Measurements from ENCODE around the gene ABCB1. TPM values are rescaled to one million over a fixed set of nuclear protein-coding genes. Genes with fewer than 3 reads are reported as not detected.

ABCB1 gene
- polyA plus RNA-seq, 1 donor (not counting 4 experiments of a cell fraction or from before 2014, with no cell fraction given): 0.13 TPM

DNA sequence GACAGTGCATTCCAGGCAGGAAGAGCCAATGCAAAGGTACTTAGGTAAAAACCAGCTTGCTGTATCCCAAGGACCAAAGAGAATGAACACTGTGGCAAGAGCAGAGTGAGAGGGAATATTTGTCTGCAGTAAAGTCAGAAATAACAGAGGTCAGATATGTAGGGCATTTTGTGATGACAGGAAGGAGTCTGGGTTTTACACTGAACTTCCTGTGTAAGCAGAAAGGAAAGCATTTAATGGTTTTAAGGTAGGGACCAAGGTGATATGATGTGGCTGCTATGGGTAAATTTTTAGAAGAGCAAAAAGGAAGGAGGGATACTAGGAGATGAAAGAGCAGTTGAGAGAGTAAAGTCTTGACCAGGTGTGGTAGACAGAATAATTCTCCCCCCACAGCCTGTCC lies 10.1 kb downstream of the ABCB1 start:
- H4K20me1 ChIP-seq (ENCODE audit: control insufficient read depth, extremely low read depth, insufficient read depth, low read length): no peaks in the 10 kb centered on the region
- H3K27ac ChIP-seq (ENCODE audit: control insufficient read depth, insufficient read depth, low read length): no peak overlapping the region
- H3K9ac ChIP-seq (ENCODE audit: control insufficient read depth, extremely low read depth, insufficient read depth, low read length): no peak overlapping the region
- no peaks in the 10 kb centered on the region for H3K79me2 ChIP-seq (ENCODE audit: control insufficient read depth, insufficient read depth, low read length)
- no peaks in the 10 kb centered on the region for H3K4me1 ChIP-seq (ENCODE audit: control insufficient read depth, extremely low read depth, insufficient read depth, low read length)
- TF ChIP-seq, protein P1, sequence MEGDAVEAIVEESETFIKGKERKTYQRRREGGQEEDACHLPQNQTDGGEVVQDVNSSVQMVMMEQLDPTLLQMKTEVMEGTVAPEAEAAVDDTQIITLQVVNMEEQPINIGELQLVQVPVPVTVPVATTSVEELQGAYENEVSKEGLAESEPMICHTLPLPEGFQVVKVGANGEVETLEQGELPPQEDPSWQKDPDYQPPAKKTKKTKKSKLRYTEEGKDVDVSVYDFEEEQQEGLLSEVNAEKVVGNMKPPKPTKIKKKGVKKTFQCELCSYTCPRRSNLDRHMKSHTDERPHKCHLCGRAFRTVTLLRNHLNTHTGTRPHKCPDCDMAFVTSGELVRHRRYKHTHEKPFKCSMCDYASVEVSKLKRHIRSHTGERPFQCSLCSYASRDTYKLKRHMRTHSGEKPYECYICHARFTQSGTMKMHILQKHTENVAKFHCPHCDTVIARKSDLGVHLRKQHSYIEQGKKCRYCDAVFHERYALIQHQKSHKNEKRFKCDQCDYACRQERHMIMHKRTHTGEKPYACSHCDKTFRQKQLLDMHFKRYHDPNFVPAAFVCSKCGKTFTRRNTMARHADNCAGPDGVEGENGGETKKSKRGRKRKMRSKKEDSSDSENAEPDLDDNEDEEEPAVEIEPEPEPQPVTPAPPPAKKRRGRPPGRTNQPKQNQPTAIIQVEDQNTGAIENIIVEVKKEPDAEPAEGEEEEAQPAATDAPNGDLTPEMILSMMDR (optimal IDR thresholded peaks at IDR 0.05 in 1 of 3, IDR thresholded peaks at IDR 0.05 in 1 of 3, conservative IDR thresholded peaks at IDR 0.05 in 1 of 3; ENCODE audit: extremely low read depth in 1 of 3, insufficient read depth in 2 of 3, low read length in 3 of 3): no peak
- H3K4me3 ChIP-seq (ENCODE audit: control insufficient read depth in 2 of 3, extremely low read depth in 1 of 3, insufficient read depth in 2 of 3, low read depth in 1 of 3, low read length in 3 of 3): no peak overlapping the region
- H3K4me2 ChIP-seq (ENCODE audit: control insufficient read depth, extremely low read depth, insufficient read depth, low read depth, low read length): no peak overlapping the region
- no peak for DNase-seq (ENCODE audit: low read depth, low spot score)
- H3K9me1 ChIP-seq (ENCODE audit: control insufficient read depth, extremely low read depth, insufficient read depth, low read length): no peaks in the 10 kb centered on the region
- H3K36me3 ChIP-seq (ENCODE audit: control insufficient read depth in 2 of 2, extremely low read depth in 1 of 2, insufficient read depth in 2 of 2, low read length in 2 of 2): no peaks in the 10 kb centered on the region
- H3K9me3 ChIP-seq (ENCODE audit: control insufficient read depth, low read depth, low read length): no peaks in the 10 kb centered on the region
- no peak for FAIRE-seq
- no peaks in the 10 kb centered on the region for H3K27me3 ChIP-seq (ENCODE audit: control insufficient read depth, extremely low read depth, insufficient read depth, low read length)
- dilution Hi-C loops (cut with MboI; ENCODE audit: extremely low pct_ligation_motif_present, low sequenced_read_pairs): no loop called here
- no peak overlapping the region for H2AFZ ChIP-seq (ENCODE audit: control insufficient read depth, low read length)

DNA sequence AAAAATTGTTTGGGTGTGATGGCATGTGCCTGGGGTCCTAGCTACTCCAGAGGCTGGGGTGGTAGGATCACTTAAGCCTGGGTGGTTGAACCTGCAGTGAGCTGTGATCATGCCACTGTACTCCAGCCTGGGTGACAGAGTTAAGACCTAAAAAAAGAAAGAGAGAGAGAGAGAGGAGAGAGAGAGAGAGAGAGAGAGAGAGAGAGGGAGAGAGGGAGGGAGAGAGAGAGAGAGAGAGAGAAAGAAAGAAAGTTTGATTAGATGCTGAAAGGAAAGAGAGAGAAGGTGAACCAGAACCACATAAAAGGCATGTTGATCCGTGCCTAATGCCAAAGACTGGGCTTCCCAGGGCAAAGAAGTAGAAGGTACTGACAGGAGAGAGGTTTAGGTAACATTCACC lies 11.1 kb downstream of the ABCB1 start:
- Histone ChIP-seq H4K20me1 (ENCODE audit: control insufficient read depth, extremely low read depth, insufficient read depth, low read length) (no peaks in the 10 kb centered on the region), H3K27me3 (ENCODE audit: control insufficient read depth, extremely low read depth, insufficient read depth, low read length) (no peaks in the 10 kb centered on the region), H3K4me2 (ENCODE audit: control insufficient read depth, extremely low read depth, insufficient read depth, low read depth, low read length) (no peak overlapping the region), H3K79me2 (ENCODE audit: control insufficient read depth, insufficient read depth, low read length) (no peaks in the 10 kb centered on the region), H3K9me1 (ENCODE audit: control insufficient read depth, extremely low read depth, insufficient read depth, low read length) (no peaks in the 10 kb centered on the region), H3K9ac (ENCODE audit: control insufficient read depth, extremely low read depth, insufficient read depth, low read length) (no peak overlapping the region), H2AFZ (ENCODE audit: control insufficient read depth, low read length) (no peak overlapping the region), H3K27ac (ENCODE audit: control insufficient read depth, insufficient read depth, low read length) (no peak overlapping the region), H3K4me1 (ENCODE audit: control insufficient read depth, extremely low read depth, insufficient read depth, low read length) (no peaks in the 10 kb centered on the region), H3K4me3 (ENCODE audit: control insufficient read depth in 2 of 3, extremely low read depth in 1 of 3, insufficient read depth in 2 of 3, low read depth in 1 of 3, low read length in 3 of 3) (no peak overlapping the region), H3K9me3 (ENCODE audit: control insufficient read depth, low read depth, low read length) (no peaks in the 10 kb centered on the region), H3K36me3 (ENCODE audit: control insufficient read depth in 2 of 2, extremely low read depth in 1 of 2, insufficient read depth in 2 of 2, low read length in 2 of 2) (no peaks in the 10 kb centered on the region)
- DNase-seq (ENCODE audit: low read depth, low spot score): no peak
- dilution Hi-C loops (cut with MboI; ENCODE audit: extremely low pct_ligation_motif_present, low sequenced_read_pairs): no loop called here
- no peak for FAIRE-seq
- TF ChIP-seq, protein P1 (optimal IDR thresholded peaks at IDR 0.05 in 1 of 3, IDR thresholded peaks at IDR 0.05 in 1 of 3, conservative IDR thresholded peaks at IDR 0.05 in 1 of 3; ENCODE audit: extremely low read depth in 1 of 3, insufficient read depth in 2 of 3, low read length in 3 of 3): no peak
- no peak for TF ChIP-seq EZH2 (IDR thresholded peaks at IDR 0.05; ENCODE audit: low read length)

Data from keratinocyte (primary cell).